HG03159 (cell line): Measurements from ENCODE around the gene ESPNL.

ENCODE experiments used
- ATAC-seq: cut with Tn5 transposase; IDR thresholded peaks from one replicate; pipeline ENCODE4 v1.9.1; 2021; ENCODE audit warnings: mild to moderate bottlenecking, moderate library complexity; ENCODE audit not compliant: unreplicated experiment

Gene ESPNL

DNA sequence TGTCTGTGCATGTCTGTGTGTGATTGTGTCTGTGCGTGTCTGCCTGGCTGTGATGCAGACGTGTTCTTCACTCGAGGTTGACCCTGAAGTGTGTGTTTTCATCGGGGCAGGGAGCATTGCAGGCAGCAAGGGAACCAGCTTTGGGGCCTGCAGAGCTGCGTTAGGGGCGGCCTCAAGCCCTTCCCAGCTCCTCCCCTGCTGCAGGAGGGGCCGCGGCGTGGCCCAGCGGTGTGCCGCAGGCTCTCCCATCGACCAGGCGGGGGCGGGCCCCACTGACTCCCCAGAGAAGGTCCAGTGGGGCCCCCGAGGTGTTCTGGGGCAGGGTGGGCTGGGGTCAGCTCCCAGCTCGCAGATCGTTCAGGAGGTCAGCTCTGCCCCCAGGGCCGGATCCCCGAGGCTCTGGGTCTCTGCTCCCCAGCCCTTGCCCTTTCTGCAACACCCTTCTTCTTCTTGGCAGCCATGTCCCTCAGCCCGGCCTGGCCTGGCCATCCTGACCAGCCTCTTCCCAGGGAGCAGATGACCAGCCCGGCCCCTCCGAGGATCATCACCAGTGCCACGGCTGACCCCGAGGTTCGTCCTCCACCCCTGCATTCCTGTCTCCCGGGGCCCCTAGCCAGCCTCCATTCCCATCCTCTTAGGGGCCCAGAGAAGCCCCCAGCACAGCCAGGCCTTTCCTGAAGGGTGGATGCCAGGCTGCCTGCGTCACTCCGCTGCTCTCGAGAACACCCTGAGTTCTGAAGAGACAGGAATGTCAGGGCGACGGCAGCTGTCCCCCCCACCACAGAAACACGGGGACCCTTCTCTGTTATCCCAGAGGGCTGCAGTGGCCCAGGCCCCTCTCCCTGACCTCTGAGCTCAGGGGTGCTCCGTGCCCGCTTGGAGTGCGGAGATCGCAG is 27.3 kb downstream of the ESPNL start:
- ATAC-seq: peak; percentile 64

DNA sequence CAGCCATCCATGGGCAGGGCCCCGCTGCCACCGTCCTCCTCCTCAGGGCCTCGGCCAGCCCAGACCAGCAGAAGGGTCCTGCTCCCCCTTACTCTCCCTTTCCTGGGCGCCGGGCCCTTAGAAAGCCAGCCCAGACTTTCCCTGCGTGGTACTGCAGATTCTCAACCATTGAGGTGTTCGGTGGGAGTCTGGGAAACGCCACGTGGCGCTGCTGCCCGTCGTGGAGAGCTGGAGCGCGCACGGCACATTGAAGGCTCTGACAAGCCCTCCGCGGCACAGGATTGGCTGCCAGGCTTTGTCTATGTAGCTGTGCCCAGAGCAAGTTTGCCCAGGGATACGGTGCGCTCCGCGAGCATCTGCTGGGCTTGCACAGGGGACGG is 27.9 kb downstream of the ESPNL start:
- no peak for ATAC-seq

DNA sequence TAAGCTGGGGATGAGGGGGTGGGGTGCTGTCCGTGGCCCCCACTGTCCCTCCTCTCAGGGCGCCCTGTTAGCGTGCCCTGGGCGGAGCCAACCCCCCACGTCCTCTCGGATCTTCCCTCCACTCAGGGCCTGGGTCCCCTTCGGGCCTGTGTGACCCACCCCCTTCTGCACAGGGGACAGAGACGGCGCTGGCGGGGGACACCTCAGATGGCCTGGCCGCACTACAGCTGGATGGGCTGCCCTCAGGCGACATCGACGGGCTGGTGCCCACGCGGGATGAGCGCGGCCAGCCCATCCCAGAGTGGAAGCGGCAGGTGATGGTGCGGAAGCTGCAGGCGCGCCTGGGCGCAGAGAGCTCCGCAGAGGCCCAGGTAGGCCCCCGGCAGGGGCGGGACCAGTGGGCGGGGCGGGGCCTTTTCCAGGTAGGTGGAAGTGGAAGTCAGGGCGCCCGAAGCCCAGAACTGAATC is 28.4 kb downstream of the ESPNL start:
- no peak for ATAC-seq

DNA sequence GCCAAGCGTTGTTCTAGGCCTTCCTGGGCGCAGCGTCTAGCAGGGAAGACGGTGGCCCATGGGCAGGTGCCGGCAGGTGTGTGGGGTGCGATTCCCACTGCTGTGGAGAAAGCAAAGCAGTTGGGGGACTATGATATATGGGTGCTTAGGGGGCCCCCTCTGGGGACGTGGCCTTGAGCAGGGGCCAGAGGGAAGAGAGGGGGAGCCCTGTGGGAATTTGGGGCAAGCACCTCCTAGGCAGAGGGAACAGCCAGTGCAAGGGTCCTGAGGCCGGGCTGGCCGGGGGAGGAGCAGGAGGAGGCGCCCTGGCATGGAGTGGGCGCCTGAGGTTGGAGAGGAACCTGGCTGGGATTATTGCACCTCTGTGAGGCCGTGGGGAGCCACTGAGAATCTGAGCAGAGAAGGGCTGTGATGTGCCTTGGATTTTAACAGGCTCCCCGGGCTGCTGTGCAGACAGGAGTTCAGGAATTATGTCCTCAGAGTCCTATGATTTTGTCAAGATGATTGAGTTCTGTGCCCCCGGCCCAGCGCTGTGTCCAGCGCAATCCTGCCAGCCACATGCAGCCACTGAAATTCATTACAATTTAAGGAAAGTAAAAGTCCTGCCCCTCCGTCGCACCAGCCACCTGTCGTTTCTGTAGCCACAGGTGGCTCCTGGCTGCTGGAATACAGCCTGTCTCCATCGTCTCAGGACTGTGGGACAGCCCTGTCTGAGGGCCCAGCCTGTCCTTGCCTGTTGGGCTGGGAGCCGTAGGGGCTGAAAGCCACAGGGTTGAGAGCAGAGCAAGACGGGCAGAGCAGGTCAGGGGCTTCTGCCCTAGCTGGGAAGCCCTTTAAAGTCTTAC is 29.2 kb downstream of the ESPNL start:
- ATAC-seq: no peak

DNA sequence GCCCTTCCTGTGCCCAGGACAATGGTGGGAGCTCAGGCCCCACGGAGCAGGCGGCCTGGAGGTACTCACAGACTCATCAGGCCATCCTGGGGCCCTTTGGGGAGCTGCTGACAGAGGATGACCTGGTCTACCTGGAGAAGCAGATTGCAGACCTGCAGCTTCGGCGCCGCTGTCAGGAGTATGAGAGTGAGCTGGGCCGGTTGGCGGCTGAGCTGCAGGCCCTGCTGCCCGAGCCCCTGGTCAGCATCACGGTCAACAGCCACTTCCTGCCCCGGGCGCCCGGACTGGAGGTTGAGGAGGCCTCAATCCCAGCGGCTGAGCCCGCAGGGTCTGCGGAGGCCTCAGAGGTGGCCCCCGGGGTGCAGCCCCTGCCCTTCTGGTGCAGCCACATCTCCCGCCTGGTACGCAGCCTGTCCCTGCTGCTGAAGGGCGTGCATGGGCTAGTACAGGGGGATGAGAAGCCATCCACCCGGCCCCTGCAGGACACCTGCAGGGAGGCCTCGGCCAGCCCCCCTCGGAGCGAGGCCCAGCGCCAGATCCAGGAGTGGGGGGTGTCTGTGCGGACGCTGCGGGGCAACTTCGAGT is 30.1 kb downstream of the ESPNL start:
- ATAC-seq: no peak

DNA sequence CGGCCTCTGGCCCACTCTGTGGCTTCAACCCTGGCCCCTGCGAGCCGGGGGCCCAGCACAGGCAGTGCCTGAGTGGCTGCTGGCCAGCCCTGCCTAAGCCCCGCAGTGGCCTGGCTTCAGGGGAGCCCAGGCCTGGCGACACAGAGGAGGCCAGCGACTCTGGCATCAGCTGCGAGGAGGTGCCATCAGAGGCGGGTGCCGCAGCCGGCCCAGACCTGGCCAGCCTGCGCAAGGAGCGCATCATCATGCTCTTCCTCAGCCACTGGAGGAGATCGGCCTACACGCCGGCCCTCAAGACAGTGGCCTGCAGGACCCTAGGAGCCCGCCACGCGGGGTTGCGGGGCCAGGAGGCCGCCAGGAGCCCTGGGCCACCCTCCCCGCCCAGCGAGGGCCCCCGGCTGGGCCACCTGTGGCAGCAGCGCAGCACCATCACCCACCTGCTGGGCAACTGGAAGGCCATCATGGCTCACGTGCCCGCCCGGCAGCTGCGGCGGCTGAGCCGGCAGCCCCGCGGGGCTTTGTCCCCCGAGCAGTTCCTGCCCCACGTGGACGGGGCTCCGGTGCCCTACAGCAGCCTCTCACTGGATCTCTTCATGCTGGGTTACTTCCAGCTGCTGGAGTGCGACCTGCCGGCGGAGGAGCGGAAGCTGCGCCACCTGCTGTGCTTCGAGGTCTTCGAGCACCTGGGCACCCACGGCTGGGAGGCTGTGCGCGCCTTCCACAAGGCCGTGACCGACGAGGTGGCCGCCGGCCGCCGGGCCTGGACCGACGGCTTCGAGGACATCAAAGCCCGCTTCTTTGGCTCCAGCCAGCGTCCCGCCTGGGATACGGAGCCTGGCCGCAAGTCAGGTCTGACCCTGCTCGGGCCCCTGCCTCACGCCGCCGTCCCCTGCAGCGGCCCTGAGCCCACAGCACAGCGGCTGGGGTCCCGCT is 30.8 kb downstream of the ESPNL start:
- ATAC-seq: no peak

DNA sequence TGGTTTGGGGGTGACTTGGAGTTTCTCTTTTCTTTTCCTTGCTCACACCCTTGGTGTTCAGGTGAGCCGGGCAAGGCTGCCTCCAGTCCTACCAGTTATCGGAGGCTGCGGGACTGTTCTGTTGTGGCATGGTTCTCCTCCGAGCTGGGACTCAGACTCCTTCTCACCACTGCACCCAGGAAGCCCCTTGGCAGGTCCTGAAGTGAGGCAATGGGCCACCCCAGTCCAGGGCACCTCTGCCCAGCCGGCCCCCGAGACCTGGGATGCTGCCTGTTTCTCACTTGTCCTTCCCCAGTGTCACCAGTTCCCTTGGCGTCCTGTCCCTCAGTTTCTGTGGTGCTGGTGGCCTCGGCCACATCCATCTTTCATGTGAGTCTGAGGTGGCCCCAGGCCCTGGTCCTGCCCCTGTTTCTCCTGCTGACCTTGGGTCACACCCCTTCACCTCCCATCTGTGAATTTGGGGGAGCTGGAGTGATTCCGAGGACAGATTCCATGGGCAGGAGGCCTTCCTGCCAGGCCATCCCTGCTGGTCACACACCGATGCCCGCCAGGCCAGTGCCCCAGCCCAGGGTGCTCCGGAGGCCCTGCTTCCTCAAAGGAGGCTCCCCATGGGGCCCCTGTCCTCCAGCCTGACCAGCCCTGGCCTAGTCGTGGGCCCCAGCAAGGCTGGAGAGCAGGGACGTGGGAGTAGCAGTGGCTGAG is 31.8 kb downstream of the ESPNL start:
- no peak for ATAC-seq

DNA sequence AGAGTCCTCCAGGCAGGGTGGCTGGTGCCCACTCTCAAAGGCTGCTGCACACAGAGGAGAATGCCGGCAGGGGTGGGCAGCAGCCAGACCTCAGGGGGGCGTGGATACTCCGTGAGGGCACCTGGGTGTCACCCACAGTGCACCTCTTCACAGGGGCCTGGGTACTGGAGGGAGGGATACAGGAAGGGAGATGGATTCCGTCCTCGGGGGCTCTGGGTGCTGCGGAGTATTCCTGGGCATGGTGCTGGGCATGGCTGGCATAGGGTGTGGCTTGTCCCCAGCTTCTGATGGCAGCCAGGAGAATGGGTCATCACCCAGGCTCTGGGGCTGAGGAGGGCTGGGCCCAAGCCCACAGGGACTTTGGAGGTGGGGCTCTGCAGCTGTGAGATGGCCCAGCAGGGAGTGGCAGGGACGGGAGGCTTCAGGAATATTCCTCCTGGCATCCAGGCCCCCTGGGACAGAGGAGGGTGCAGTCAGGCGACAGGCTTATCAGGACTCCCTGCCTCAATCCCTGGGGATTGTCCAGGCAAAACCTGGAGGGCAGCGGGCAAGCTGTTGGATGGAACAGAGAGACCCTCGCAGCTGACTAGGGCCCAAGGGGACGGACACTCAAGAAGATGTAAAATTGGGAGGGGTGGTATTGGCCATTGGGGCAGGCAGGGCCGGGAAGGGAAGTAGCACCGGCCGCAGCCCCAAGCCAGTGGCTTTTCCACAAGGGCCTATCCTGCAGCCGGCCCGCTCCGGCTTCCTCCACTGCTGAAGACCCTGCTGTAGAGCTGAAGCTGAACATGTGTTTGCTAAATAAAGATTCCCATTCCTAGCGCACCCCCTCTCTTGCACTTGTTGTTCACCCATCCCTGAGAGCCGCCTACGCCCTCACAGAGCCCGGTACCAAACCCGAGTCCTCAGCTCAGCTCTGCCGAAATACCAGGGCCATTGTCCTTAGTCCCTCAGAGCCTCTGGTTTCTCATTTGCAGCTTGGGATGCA is 32.6 kb downstream of the ESPNL start:
- ATAC-seq: no peak

DNA sequence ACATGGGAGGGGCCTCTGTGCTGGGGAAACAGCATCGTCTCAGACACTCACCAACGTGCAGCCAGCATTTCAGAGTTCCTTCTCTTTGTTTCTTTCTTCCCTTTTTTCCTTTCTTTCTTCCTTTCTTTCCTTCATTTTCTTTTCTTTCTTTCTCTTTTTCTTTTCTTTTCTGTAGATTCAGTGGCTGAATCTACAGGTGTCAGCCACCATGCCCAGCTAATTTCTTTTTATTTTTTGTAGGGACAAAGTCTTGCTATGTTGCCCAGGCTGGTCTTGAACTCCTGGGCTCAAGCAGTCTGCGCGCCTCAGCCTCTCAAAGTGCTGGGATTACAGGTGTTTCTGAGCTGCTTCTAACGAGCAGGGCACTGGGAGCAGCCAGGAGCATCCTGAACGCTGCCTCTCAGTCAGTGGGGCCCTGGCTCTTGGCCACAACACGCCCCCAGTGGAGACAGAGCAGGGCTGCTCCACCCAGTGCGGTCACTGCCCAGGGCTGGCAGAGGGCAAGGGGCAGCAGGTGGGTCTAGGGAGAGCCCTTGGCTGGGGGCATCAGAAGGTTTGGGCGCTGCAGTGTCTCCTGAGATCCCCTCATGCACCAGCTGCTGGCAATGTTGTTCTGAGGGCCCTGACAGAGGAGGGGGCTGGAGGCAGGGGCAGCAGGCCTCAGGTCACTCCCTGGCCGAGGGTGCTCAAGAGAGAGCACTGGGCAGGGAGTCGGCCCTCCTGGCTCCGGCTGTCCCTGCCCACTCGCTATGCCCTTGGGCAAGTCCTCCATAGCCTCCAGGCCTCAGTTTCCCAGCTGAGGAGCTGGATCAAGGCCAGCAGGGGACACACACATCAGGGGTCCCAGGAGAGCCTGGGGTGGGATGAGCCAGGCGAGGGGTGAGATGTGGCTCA is 33.6 kb downstream of the ESPNL start:
- no peak for ATAC-seq

DNA sequence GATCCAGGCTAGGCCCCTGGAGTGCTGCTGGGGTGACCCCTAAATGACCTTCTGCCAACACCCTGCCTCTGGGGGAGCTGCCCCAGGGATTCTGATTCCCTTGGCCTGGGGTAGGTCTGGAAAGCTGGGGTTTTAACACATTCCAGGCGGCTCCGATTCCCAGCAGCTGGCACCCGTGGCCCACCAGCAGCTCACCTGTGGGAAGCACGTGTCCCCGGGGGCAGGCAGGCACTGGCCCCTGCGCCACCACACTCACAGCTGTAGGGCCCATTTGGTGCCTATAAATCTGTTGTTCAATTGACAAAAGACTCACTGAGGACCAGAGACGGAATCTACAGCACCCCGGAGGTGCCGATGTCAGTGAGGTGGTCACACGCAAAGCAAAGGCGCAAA is 34.2 kb downstream of the ESPNL start:
- ATAC-seq: no peak

DNA sequence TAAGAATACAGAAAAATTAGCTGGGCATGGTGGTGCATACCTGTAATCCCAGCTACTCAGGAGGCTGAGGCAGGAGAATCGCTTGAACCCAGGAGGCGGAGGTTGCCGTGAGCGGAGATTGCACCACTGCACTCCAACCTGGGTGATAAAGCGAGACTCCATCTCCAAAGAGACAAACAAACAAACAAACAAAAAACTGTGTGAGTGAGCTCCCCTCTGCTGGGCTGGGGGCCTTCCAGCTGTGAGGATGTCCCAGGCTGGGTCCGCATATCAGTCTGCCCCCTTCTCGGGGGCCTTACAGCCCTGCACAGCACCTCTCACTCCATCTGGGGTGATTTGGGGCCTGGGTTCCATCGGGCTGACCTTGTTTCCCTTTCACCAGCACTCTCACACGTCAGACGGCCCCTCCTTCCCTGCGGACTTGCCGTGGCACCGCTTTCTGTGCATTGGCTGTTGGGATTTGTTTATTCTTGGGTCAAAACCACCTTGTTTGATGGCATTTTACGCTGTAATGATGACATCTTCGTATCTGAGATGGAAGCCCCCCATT is 35.5 kb downstream of the ESPNL start:
- ATAC-seq: no peak

DNA sequence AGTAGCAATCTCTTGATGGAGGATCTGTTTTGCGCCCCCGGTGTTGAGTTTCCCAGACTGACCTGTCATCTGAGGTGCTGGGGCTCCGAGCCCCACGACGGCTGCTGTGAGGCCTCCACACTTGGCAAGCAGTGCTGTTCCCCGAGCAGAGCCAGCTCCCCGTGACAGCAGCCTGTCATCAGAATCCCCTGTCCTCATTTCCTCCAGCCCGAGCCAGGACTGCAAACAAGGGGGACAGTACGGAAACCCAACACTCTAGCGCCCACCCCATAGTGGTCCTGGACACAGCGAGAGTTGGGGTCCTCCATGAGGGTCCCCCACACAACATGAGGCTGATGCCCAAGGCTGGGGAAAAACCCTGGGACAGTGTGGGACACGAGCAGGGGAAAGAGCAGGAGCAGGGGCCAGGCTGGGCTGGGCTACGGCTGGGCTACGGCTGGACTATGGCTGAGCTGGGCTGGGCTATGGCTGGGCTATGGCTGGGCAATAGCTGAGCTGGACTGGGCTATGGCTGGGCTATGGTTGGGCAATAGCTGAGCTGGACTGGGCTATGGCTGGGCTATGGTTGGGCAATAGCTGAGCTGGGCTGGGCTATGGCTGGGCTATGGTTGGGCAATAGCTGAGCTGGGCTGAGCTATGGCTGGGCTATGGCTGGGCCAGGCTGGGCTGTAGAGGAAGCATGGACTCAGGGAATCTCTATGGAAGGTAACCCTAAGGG is 36.8 kb downstream of the ESPNL start:
- no peak for ATAC-seq

DNA sequence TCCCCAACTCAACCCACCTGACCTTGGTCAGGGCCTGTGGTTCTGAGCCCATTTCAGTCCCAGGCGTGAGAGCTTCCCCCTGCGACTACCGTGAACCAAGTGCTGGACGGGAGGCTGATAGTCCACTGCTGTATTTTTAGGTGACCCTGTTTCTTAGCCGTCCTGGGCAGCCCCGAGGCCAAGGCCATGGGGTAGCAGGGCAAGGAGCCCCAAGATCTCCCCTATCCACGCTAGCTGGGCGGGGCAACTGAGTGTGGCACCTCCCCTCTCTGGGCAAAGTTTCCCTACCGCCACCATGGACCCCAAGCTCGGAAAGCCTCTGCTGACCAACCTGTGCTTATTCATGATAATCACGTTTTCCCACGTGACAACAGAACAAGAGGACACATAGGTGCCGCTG is 37.7 kb downstream of the ESPNL start:
- no peak for ATAC-seq

DNA sequence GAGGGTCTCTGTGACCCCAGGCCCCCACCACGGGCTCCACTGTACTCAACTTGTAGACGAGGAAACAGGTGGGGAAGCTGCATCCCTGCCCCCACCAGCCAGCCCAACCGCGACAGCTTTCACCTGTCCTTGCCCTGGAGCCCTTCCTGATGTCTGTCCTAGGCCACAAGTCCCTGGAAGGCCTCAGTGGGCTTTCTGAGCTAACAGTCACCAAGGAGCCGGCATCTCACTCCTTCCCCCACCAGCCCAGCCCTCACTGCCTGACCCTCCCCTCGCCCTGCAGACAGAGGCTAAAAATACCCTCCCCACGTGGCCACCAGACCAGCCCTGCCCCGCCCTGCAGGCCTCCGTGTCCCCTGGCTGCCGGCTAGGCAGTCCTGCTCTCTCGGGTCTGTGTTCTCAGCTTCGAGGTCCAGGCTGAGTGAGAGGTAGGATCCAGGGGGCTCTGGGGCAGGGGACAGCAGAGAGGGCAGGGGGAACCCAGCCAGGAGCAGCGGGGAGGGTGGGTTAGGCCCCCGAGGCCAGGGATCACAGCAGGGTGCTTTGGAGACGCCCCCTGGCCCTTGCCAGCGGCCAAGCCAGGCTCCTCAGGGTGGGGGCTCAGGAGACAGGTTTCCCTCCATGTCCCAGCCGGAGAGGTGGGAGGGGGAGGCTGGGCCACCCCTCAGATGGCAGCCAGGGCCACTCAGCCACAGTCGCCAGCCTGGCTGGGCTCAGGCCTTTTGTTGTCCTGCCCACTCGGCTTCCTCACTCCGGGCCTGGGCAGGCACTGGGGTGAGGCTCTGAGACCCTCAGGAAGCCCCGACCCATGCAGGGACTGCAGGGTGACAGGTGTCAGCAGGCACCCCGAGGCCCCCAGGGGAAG is 38.4 kb downstream of the ESPNL start, which contains the start of gene KLHL30:
KLHL30 (plus strand) TSS at position 338 of the 865 bp plus-strand sequence. CDS start 2,087 bp downstream, outside the sequence.
- ATAC-seq: no peak

DNA sequence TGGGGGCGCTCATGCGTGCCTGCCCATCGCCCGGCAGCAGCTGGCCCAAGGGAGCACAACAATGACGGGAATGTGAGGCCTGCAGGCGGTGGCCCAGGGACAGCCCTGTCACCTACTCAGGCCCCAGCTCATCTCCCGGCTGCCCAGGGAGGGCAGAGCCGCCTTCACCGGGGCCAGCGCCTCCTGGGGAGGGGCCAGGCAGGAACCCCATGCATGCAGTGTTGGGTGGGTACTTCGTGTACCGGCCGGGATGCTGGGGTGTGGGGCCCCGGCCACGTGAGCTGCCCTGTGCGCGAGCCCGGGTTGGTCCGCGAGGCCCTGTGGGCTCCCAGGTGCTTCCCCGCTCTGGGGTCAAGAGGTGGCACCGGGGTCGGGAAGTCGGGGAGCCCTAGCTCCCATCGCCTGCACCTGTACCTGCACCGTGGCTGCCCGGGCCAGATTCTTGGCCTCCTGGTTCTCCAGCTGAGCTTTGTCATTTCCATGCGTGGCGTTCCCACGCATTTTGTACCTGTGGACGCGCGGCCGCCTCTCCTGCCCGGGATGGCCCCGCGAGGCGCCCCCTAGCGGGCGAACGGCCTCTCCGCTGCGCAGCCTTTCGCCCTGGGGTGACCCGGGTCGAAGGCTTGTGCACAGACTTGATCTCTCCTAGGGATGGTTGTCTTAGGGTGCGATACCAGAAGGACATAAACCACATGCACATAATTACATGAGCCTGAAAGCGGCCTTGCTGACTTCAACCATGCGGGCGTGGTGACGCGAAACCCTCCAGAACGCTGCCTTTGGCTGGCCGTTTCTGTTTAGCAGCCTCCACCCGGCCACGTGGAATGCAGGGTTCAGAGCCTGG is 39.3 kb downstream of the ESPNL start:
- no peak for ATAC-seq
